HTR-8/SVneo (cell line): ENCODE data around the gene SV2C.

Source experiments
- DNase-seq: peaks from one replicate; pipeline ENCODE4 v3.0.0; 2011; ENCODE audit warnings: low spot score, mixed read lengths; ENCODE audit not compliant: insufficient read length
- FAIRE-seq: peaks from 2 replicates; lab custom pipeline; 2011; peaks lifted over from hg19 to GRCh38; lab: Jason Lieb, UNC

Gene SV2C

DNA sequence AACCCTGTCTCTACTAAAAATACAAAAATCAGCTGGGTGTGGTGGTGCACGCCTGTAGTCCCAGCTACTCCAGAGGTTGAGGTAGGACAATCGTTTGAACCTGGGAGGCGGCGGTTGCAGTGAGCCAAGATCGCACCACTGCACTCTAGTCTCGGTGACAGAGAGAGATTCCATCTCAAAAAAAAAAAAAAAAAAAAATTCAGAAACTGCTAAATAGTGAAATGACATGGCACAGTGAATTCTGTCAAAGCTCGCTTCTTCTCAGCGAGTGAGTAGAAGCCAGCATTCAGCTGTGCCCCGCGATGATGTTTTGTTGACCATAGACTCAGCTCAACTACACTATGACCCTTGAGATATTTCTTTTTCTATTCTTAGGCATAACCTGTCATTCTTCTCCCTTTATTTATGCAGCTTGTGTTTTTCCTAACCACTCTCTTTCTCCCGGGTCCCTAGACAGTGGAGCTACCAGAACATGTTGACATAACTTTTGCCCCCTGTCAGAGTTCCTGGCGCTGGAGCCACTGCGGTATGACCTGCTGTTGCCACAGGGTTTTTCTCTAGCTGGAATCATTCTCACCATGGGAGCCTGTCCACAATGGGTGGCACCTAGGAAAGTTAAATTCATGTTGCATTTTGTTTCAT, 306.5 kb downstream of the SV2C start:
- no peak for DNase-seq
- FAIRE-seq = no peak

DNA sequence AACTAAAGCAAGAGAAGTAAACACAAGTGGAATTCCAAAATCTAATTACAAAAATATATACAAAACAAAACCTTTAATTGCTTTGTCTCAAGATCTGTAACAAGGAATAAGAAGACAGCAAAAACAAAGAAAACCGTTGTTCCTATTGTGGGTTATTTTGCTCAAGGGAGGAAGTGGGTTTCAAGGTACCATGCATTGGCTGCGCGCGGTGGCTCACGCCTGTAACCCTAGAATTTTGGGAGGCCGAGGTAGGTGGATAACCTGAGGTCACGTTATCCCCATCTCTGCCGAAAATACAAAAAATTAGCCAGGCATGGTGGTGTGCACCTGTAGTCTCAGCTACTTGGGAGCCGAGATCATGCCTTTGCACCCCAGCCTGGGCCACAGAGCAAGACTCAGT, 307.8 kb downstream of the SV2C start:
- no peak for FAIRE-seq
- DNase-seq = no peak

DNA sequence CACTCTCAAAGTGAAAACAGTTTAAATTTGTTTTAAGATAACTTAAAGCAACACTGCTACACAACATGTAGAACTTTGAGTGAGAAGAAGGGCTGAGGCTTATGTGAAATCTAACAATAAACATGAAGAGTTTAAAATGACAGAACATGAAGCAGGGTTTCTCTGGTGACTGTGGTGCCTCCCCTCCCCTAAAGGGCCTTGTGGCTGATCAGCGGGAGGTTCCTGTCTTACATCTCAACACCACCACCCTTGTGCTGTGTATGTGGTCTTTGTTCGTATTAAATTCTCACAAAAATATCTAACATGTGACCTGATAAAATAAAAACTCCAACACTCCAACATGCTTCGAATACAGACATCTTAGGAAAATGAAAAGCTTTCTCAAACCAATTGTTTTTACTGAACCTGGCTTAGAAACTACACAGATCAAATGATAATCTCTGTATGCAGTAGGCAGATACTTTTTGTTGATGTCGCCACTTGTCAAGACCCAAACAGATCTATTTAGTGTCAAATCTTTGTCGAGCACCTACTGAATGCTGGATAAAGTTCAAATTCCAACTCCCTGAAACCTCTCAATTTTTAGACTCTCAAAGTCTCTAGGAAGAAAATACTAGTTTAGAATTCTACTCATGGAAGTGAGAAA, 310.0 kb downstream of the SV2C start:
- DNase-seq (no peak), FAIRE-seq (no peak)

DNA sequence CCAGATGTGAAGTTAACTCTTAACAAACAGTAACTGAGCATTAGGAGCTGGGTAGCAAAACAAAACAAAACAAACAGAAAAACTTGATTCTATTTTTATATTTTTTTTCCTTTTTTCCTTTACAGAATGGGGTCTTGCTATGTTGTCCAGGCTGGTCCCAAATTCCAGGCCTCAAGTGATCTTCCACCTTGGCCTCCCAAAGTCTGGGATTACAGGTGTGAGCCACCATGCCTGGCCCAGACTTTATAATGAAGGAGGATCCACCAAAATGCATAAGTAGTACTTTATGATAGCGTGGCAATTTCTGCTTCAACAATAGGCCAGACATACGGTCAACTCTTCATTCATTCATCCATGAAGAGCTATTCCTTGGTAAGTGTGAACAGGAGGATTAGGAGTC, 314.0 kb downstream of the SV2C start:
- FAIRE-seq = no peak
- DNase-seq = no peak

DNA sequence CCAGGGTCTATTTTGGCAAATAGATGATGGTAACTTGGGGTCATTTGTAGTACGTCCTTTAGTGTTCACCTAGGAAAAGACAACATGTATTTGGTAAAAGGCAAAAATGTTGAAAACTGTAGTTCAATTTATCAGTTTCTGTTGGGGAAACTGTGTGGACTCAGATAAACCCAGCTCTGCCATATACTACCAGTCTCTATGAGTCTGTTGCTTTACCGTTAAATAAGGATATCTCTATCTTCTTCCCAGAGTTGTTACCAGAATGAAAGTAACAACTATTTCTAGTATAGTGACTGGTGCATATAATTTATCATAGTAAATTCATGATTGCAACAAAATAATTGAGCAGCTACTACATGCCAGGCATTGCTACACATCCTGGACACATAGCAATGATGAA, 316.1 kb downstream of the SV2C start:
- no peak for FAIRE-seq

DNA sequence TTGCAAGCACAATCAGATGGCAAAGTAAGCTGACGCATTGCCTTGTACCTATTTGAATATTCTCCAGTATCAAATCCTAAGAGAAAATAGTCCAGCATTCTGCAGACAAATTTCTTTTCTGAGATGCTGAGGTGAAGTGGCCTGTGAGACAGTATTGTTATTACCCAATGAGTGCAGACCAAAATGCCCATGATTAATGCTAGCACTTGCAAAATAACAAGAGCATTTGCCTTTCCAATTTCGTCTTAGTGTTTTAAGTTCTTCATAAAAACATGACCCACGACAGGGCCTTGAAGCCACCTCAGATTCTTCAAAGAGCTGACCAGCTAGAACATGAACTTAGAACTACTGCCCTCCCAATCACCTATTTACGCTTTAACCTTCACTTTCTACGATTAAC, 317.3 kb downstream of the SV2C start:
- FAIRE-seq = no peak
- DNase-seq = no peak

More for the DNA sequence above, 316.1 kb downstream of the SV2C start:
- DNase-seq = no peak

DNA sequence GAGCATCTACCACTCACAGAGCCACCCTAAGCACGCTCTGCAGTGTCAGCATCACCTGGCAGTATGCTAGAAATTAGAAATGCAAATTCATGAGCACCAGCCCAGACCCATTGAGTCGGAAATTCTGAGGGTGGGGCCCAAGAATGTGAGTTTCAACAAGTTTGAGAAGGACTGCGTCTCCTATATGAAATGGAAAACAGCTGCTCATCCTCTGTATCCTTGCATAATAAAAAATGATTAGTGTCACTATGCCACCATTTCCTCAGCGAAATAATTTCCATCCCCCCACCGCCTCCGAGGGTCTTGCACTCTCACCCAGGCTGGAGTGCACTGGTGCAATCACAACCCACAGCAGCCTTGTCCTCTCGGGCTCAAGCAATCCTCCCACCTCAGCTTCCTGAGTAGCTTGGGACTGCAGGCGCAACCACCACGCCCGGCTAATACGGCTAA, 318.6 kb downstream of the SV2C start:
- no peak for FAIRE-seq
- no peak for DNase-seq

DNA sequence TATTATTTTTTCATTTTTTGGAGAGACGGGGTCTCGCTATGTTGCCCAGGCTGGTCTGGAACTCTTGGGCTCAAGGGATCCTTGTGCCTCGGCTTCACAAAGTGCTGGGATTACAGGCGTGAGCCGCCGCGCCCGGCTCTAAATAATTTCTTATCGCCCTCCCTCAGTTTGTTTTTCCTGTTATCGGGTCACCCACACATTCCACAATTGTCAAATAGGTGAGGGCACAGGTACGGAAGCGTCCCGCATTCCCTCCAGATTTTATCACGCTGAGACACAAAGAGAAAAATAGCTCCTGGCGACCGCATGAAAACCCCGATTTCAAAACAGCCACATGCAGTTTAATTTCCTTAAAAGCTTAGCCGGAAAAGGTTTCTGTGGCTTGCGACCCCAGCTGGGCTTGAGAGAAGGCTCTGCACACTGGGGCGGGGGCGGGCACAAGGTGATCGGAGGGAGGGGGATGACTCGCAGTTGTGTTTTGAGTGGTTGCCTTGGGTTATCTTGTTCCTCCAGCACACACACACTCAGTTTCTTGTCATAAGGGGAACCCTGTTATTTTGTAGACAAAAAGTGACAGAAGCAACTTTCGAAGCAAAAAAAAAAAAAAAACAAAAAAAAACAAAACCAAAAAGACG, 319.2 kb downstream of the SV2C start:
- FAIRE-seq (no peak), DNase-seq (no peak)

DNA sequence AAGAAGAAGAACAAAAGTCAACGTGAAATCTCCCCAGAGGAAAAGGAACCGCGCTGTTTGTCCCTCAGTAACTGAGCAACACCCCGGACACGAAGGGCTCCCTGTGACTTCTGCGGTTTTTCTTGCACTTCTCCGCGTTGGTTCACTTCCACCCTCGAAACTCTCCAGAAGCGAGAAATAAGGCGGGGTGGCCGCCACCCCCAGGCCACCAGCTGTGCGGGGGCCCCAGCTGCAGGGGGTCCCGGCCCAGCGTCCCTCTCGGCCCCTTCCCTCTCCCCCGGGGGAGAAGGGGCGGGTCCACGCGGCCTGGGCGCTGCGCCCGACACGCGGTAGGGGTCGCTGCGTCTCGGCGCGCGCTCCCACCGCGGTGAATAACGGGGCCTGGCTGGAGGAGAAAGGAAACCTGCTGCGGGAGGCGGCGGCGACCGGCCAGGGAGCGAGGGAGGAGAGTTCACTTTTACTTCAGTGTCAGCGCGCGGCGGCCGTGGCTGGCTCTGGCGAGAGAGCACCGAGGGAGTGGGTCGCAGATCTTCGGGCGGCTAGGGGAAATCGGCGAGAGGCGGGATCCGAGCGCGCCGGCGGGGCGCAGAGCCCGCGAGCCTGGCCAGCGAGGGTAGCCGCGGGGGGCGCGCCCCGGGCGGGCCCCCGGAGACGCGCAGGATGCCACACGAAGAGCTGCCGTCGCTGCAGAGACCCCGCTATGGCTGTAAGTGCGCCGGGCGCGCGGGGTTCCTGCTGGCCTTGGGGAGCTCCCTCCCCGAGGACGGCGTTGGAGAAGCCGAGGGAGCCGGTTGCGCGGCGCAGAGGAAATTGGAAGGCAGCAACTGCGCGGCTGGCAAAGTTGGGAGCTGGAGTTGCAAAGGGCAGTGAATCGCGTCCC, 319.9 kb downstream of the SV2C start, which contains the start of gene IQGAP2:
IQGAP2 (plus strand) TSS at position 400 of the 880 bp plus-strand sequence; CDS start at position 661, 261 bp downstream.
- FAIRE-seq (no peak), DNase-seq (peak; percentile 81)
